ENCODE results near the gene FAM177B.

The FAM177B gene

GRCh38 chr1:222788402-222789156, 51.6 kb downstream of the FAM177B start:
- H3K9me2 ChIP-seq (replicated peaks; ENCODE audit: low read depth, low read length): no peaks in the 10 kb centered on the region
- no peaks in the 10 kb centered on the region for H3F3A ChIP-seq (ENCODE audit: low read depth)
- H3K79me2 ChIP-seq (ENCODE audit: insufficient read depth, low read length): no peaks in the 10 kb centered on the region
- no peaks in the 10 kb centered on the region for H3K4me1 ChIP-seq (ENCODE audit: insufficient read depth, low read length, poor library complexity, severe bottlenecking)
- H3K36me3 ChIP-seq (ENCODE audit: insufficient read depth, low read length): no peaks in the 10 kb centered on the region
- no peaks in the 10 kb centered on the region for H4K20me1 ChIP-seq (ENCODE audit: insufficient read depth, low read length, poor library complexity, severe bottlenecking)
- H2AFZ ChIP-seq (ENCODE audit: low read length): no peak overlapping the region
- no peaks in the 10 kb centered on the region for H3K27me3 ChIP-seq (ENCODE audit: insufficient read depth, low read length, poor library complexity, severe bottlenecking)
- TF ChIP-seq, protein P1, sequence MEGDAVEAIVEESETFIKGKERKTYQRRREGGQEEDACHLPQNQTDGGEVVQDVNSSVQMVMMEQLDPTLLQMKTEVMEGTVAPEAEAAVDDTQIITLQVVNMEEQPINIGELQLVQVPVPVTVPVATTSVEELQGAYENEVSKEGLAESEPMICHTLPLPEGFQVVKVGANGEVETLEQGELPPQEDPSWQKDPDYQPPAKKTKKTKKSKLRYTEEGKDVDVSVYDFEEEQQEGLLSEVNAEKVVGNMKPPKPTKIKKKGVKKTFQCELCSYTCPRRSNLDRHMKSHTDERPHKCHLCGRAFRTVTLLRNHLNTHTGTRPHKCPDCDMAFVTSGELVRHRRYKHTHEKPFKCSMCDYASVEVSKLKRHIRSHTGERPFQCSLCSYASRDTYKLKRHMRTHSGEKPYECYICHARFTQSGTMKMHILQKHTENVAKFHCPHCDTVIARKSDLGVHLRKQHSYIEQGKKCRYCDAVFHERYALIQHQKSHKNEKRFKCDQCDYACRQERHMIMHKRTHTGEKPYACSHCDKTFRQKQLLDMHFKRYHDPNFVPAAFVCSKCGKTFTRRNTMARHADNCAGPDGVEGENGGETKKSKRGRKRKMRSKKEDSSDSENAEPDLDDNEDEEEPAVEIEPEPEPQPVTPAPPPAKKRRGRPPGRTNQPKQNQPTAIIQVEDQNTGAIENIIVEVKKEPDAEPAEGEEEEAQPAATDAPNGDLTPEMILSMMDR (conservative IDR thresholded peaks at IDR 0.05; ENCODE audit: low read length): no peak
- no peak for TF ChIP-seq EZH2phosphoT487 (IDR thresholded peaks at IDR 0.05; ENCODE audit: borderline replicate concordance)
- H3K4me2 ChIP-seq (ENCODE audit: low read depth, low read length, poor library complexity, severe bottlenecking): no peak overlapping the region
- H3K9me3 ChIP-seq (ENCODE audit: insufficient read depth, low read depth, low read length): no peaks in the 10 kb centered on the region
- no peak overlapping the region for H3K4me3 ChIP-seq (ENCODE audit: low read length, poor library complexity, severe bottlenecking)
- no peak overlapping the region for H3K9ac ChIP-seq (ENCODE audit: low read depth, low read length, poor library complexity, severe bottlenecking)

DNA sequence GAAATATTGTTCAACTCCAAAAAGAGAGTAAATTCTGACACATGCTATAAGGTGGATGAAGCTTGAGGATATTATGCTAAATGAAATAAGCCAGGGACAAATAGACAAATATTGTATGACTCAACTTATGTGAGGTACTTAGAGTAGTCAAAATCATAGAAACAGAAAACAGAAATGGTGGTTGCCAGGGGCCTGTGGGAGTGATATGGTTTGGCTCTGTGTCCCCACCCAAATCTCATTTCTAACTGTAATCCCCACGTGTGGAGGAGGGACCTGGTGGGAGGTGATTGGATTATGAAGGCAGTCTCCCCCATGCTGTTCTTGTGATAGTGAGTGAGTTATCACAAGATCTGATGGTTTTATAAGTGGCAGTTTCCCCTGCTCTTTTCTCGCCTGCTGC, 53.1 kb downstream of the FAM177B start:
- TF ChIP-seq EZH2phosphoT487 (IDR thresholded peaks at IDR 0.05; ENCODE audit: borderline replicate concordance): no peak
- TF ChIP-seq, protein P1 (conservative IDR thresholded peaks at IDR 0.05; ENCODE audit: low read length): no peak
- Histone ChIP-seq H3K79me2 (ENCODE audit: insufficient read depth, low read length) (no peaks in the 10 kb centered on the region), H4K20me1 (ENCODE audit: insufficient read depth, low read length, poor library complexity, severe bottlenecking) (no peaks in the 10 kb centered on the region), H2AFZ (ENCODE audit: low read length) (no peak overlapping the region), H3K4me2 (ENCODE audit: low read depth, low read length, poor library complexity, severe bottlenecking) (no peak overlapping the region), H3K9me3 (ENCODE audit: insufficient read depth, low read depth, low read length) (no peaks in the 10 kb centered on the region), H3K9ac (ENCODE audit: low read depth, low read length, poor library complexity, severe bottlenecking) (no peak overlapping the region), H3K4me1 (ENCODE audit: insufficient read depth, low read length, poor library complexity, severe bottlenecking) (no peaks in the 10 kb centered on the region), H3K9me2 (replicated peaks; ENCODE audit: low read depth, low read length) (no peaks in the 10 kb centered on the region), H3F3A (ENCODE audit: low read depth) (no peaks in the 10 kb centered on the region), H3K4me3 (ENCODE audit: low read length, poor library complexity, severe bottlenecking) (no peak overlapping the region), H3K36me3 (ENCODE audit: insufficient read depth, low read length) (no peaks in the 10 kb centered on the region), H3K27me3 (ENCODE audit: insufficient read depth, low read length, poor library complexity, severe bottlenecking) (no peaks in the 10 kb centered on the region)

DNA sequence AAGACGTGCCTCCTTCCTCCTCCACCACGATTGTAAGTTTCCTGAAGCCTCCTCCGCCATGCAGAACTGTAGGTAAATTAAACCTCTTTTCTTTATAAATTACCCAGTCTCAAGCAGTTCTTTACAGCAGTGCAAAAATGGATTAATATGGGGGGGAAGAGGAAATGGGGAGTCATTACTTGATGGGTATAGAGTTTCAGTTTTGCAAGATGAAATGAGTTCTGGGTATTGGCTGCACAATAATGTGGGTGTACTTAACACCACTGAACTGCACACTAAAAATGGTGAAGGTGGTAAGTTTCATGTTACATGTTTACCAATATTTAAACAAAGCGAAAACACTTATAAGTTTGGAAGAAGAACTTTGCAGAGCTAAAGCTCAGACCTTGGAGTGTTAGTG, 53.5 kb downstream of the FAM177B start:
- H3K36me3 ChIP-seq (ENCODE audit: insufficient read depth, low read length): no peaks in the 10 kb centered on the region
- no peaks in the 10 kb centered on the region for H3F3A ChIP-seq (ENCODE audit: low read depth)
- no peaks in the 10 kb centered on the region for H4K20me1 ChIP-seq (ENCODE audit: insufficient read depth, low read length, poor library complexity, severe bottlenecking)
- H3K4me3 ChIP-seq (ENCODE audit: low read length, poor library complexity, severe bottlenecking): no peak overlapping the region
- H3K9me2 ChIP-seq (replicated peaks; ENCODE audit: low read depth, low read length): no peaks in the 10 kb centered on the region
- peak overlapping the region; percentile 31; the same call in 1 of the 2 replicates for H2AFZ ChIP-seq (ENCODE audit: low read length)
- H3K4me1 ChIP-seq (ENCODE audit: insufficient read depth, low read length, poor library complexity, severe bottlenecking): no peaks in the 10 kb centered on the region
- no peak overlapping the region for H3K9ac ChIP-seq (ENCODE audit: low read depth, low read length, poor library complexity, severe bottlenecking)
- H3K27me3 ChIP-seq (ENCODE audit: insufficient read depth, low read length, poor library complexity, severe bottlenecking): no peaks in the 10 kb centered on the region
- H3K9me3 ChIP-seq (ENCODE audit: insufficient read depth, low read depth, low read length): no peaks in the 10 kb centered on the region
- TF ChIP-seq, protein P1 (conservative IDR thresholded peaks at IDR 0.05; ENCODE audit: low read length): no peak
- no peak for TF ChIP-seq EZH2phosphoT487 (IDR thresholded peaks at IDR 0.05; ENCODE audit: borderline replicate concordance)
- no peaks in the 10 kb centered on the region for H3K79me2 ChIP-seq (ENCODE audit: insufficient read depth, low read length)
- no peak overlapping the region for H3K4me2 ChIP-seq (ENCODE audit: low read depth, low read length, poor library complexity, severe bottlenecking)
